Endodermal cell (in vitro differentiated cells): ENCODE measurements around the gene LSMEM2. TPM values are rescaled to one million over a fixed set of nuclear protein-coding genes. Genes with fewer than 3 reads are reported as not detected.
"Not testable (repeated sequence)": the region's sequence is repeated elsewhere in the genome, so short reads cannot be mapped to it uniquely, and the experiment has no call there.

Experiments used
- DNase-seq: peaks from one replicate; pipeline ENCODE4 v3.0.0-alpha.2; 2017
- H3K27ac ChIP-seq: 2 replicates; pipeline ENCODE4 v1.5.1; 2013; ENCODE audit warnings: mild to moderate bottlenecking, low read depth, low read length, moderate library complexity
- H3K27me3 ChIP-seq: 2 replicates; pipeline ENCODE4 v1.6.1; 2013; ENCODE audit warnings: mild to moderate bottlenecking, low read length, moderate library complexity; ENCODE audit not compliant: insufficient read depth, control insufficient read depth, poor library complexity, severe bottlenecking
- H3K36me3 ChIP-seq: 2 replicates; pipeline ENCODE4 v1.7.0; 2013; ENCODE audit warnings: mild to moderate bottlenecking, low read length, moderate library complexity; ENCODE audit not compliant: control insufficient read depth, insufficient read depth
- H3K4me1 ChIP-seq: one replicate; pipeline ENCODE4 v1.7.0; 2013; ENCODE audit warnings: low read length; ENCODE audit not compliant: control insufficient read depth, insufficient read depth
- H3K4me3 ChIP-seq: 2 replicates; pipeline ENCODE4 v1.5.1; 2013; ENCODE audit warnings: mild to moderate bottlenecking, low read length, moderate library complexity
- H3K9ac ChIP-seq: 2 replicates; pipeline ENCODE4 v1.6.1; 2013; ENCODE audit warnings: mild to moderate bottlenecking, low read length, moderate library complexity; ENCODE audit not compliant: poor library complexity, severe bottlenecking; ENCODE audit errors: extremely low read depth
- H3K9me3 ChIP-seq: 2 replicates; pipeline ENCODE4 v1.6.1; 2013; ENCODE audit warnings: mild to moderate bottlenecking, low read length, moderate library complexity; ENCODE audit not compliant: control insufficient read depth
- H3K27ac Mint-ChIP-seq: 2 replicates; pipeline ENCODE4 v1.8.0; 2020; ENCODE audit warnings: mixed read lengths
- H3K27me3 Mint-ChIP-seq: 2 replicates; pipeline ENCODE4 v1.8.0; 2021; ENCODE audit warnings: mild to moderate bottlenecking, mixed read lengths; ENCODE audit not compliant: insufficient read depth
- H3K36me3 Mint-ChIP-seq: 2 replicates; pipeline ENCODE4 v1.8.0; 2020; ENCODE audit warnings: low read depth, mixed read lengths
- H3K4me1 Mint-ChIP-seq: 2 replicates; pipeline ENCODE4 v1.8.0; 2020; ENCODE audit warnings: mixed read lengths
- H3K4me3 Mint-ChIP-seq: 2 replicates; pipeline ENCODE4 v1.8.0; 2020; ENCODE audit warnings: mild to moderate bottlenecking, moderate library complexity, mixed read lengths
- H3K9me3 Mint-ChIP-seq: 2 replicates; pipeline ENCODE4 v1.8.0; 2020; ENCODE audit warnings: mild to moderate bottlenecking, mixed read lengths
- WGBS, 2 experiments: methylation state at CpG; one replicate each; pipeline versions ENCODE4 v1.1.5 to v1.1.7; 2013; ENCODE audit warnings: missing lambda C conversion rate in 2 of 2, mixed read lengths in 1 of 2; ENCODE audit not compliant: insufficient coverage in 1 of 2, insufficient read length in 1 of 2; 5-methylcytosine and 5-hydroxymethylcytosine counted together
- total RNA-seq, 2 donors: library from RNA; stranded (reverse); fragmentation: NEBNext Ultra II Directional in 1 of 2; extraction: Animal tissue kit (Norgen Biotek cat#: 25700) in 1 of 2; gene quantifications; 2 replicates in 1 of 2; 3 replicates in 1 of 2; pipeline ENCODE4 v1.2.1, GENCODE V29; 2021
- TF ChIP-seq, protein P1 (sequence below): fragments of 200-600 bp; sonication (generic); conservative IDR thresholded peaks from 2 replicates; pipeline ENCODE4 v1.5.0; 2021; ENCODE audit warnings: antibody characterized with exemption, mild to moderate bottlenecking

LSMEM2 gene
- total RNA-seq, 2 donors from 2014 or later = not detected

- H3K4me3 Mint-ChIP-seq = no peak overlapping the region
- H3K9me3 ChIP-seq = no peaks in the 10 kb centered on the region
- peaks cover 19% of the 10 kb centered on the region for H3K4me1 Mint-ChIP-seq
- H3K27ac ChIP-seq = no peak overlapping the region
- no peak overlapping the region for H3K9ac ChIP-seq
- H3K36me3 Mint-ChIP-seq = no peaks in the 10 kb centered on the region
- peaks cover 35% of the 10 kb centered on the region for H3K27me3 ChIP-seq
- TF ChIP-seq, protein P1, sequence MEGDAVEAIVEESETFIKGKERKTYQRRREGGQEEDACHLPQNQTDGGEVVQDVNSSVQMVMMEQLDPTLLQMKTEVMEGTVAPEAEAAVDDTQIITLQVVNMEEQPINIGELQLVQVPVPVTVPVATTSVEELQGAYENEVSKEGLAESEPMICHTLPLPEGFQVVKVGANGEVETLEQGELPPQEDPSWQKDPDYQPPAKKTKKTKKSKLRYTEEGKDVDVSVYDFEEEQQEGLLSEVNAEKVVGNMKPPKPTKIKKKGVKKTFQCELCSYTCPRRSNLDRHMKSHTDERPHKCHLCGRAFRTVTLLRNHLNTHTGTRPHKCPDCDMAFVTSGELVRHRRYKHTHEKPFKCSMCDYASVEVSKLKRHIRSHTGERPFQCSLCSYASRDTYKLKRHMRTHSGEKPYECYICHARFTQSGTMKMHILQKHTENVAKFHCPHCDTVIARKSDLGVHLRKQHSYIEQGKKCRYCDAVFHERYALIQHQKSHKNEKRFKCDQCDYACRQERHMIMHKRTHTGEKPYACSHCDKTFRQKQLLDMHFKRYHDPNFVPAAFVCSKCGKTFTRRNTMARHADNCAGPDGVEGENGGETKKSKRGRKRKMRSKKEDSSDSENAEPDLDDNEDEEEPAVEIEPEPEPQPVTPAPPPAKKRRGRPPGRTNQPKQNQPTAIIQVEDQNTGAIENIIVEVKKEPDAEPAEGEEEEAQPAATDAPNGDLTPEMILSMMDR = no peak
- peaks cover 45% of the 10 kb centered on the region for H3K27me3 Mint-ChIP-seq
- peaks cover 3% of the 10 kb centered on the region for H3K4me1 ChIP-seq
- no peak overlapping the region for H3K27ac Mint-ChIP-seq
- H3K36me3 ChIP-seq = no peaks in the 10 kb centered on the region
- WGBS, 2 experiments = 87 to 95% methylated on average over 9 to 10 of the region's 10 CpGs
- DNase-seq = no peak
- peaks cover 7% of the 10 kb centered on the region for H3K9me3 Mint-ChIP-seq
- H3K4me3 ChIP-seq = no peak overlapping the region
Observed at GRCh38 chr3:50271314-50271936, 7.5 kb upstream of the LSMEM2 start.

DNA sequence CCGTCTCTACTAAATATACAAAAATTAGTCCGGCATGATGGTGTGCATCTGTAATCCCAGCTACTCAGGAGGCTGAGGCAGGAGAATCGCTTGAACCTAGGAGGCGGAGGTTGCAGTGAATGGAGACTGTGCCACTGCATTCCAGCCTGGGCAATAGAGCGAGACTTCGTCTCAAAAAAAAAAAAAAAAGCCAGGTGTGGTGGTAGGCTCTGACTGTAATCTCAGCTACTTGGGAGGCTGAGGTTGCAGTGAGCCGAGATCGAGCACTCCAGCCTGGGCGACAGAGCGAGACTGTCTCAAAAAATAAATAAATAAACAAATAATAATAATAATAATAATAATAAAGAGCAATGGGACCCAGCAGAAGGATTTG, 6.4 kb upstream of the LSMEM2 start:
- H3K36me3 ChIP-seq, DNase-seq, H3K9me3 ChIP-seq, H3K4me3 ChIP-seq, H3K27ac Mint-ChIP-seq, H3K9me3 Mint-ChIP-seq, H3K27ac ChIP-seq, H3K4me3 Mint-ChIP-seq, H3K36me3 Mint-ChIP-seq, H3K9ac ChIP-seq, H3K4me1 ChIP-seq: not testable (repeated sequence)
- 92 to 93% methylated on average over 3 to 6 of the region's 10 CpGs for WGBS, 2 experiments
- peaks cover 19% of the 10 kb centered on the region for H3K4me1 Mint-ChIP-seq
- peaks cover 39% of the 10 kb centered on the region for H3K27me3 ChIP-seq
- peaks cover 56% of the 10 kb centered on the region for H3K27me3 Mint-ChIP-seq

DNA sequence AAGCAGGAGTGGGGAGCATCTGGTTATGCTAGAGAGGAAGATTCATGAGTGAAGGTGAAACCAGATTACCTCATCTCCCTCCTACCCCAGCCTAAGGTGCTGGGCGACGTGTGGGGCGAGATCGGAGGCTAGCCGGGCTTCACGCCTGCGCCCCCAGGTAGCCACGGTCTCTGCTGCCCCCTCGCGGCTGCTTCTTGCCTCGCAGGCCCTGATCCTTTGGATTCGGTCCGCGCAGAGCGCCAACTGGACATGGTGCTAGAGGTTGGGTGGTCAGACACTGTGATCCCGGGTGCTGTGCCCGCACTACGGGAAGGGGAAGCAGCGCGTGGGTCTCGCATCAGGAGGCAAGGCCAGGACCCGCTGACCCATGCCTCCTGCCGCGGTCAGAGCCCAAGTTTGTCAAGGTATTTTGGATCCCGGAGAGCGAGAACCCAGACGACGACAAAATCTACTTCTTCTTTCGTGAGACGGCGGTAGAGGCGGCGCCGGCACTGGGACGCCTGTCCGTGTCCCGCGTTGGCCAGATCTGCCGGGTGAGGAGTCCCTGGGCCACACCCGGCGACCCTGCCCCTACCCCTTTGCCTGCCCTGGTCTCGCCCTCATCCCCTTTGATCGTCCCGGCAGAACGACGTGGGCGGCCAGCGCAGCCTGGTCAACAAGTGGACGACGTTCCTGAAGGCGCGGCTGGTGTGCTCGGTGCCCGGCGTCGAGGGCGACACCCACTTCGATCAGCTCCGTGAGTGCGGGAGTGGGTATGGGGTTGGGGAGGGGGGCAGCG, 5.8 kb upstream of the LSMEM2 start:
- H3K27ac ChIP-seq = no peak overlapping the region
- peaks cover 3% of the 10 kb centered on the region for H3K4me1 ChIP-seq
- WGBS, 2 experiments = 13 to 20% methylated on average over 12 to 60 of the region's 61 CpGs
- H3K9me3 Mint-ChIP-seq = peaks cover 7% of the 10 kb centered on the region
- H3K9ac ChIP-seq = no peak overlapping the region
- DNase-seq = peak; percentile 97
- peaks cover 15% of the 10 kb centered on the region for H3K4me1 Mint-ChIP-seq
- H3K9me3 ChIP-seq = no peaks in the 10 kb centered on the region
- H3K36me3 ChIP-seq = no peaks in the 10 kb centered on the region
- no peak overlapping the region for H3K27ac Mint-ChIP-seq
- H3K36me3 Mint-ChIP-seq = no peaks in the 10 kb centered on the region
- no peak overlapping the region for H3K4me3 ChIP-seq
- peaks cover 39% of the 10 kb centered on the region for H3K27me3 ChIP-seq
- H3K4me3 Mint-ChIP-seq = peak overlapping the region; percentile 38
- TF ChIP-seq, protein P1 = peak; percentile 99
- peaks cover 61% of the 10 kb centered on the region for H3K27me3 Mint-ChIP-seq
